SK-N-MC (cell line): Measurements from ENCODE around the gene OR7A17.

Source experiments
- EZH2 ChIP-seq: fragments of 200-600 bp; sonication (generic); IDR thresholded peaks from one replicate; pipeline ENCODE4 v1.6.1; 2017; ENCODE audit warnings: antibody characterized with exemption
- FOXP2 ChIP-seq: optimal IDR thresholded peaks from 2 replicates; pipeline ENCODE3; 2011; ENCODE audit warnings: mild to moderate bottlenecking, moderate library complexity; ENCODE audit not compliant: insufficient read depth; ENCODE audit errors: extremely low read length, control extremely low read depth

GRCh38 chr19:14916848-14917247 lies 30.9 kb upstream of the OR7A17 start:
- TF ChIP-seq EZH2 (no peak), FOXP2 (no peak)
